H1 (cell line): Measurements from ENCODE around the gene SPANXA1. TPM values are rescaled to one million over a fixed set of nuclear protein-coding genes. Genes with fewer than 3 reads are reported as not detected.

Experiments
- ASH2L ChIP-seq: fragments of 200-600, 300-600 bp; sonication (generic); IDR thresholded peaks from one replicate; pipeline ENCODE4 v1.7.1; 2017; ENCODE audit warnings: low read length
- BACH1 ChIP-seq: IDR thresholded peaks from 2 replicates; pipeline ENCODE4 v1.6.1; 2012; ENCODE audit warnings: low read length, improper control_type of control experiment
- JUND ChIP-seq: IDR thresholded peaks from 2 replicates; pipeline ENCODE4 v1.6.1; 2011; ENCODE audit warnings: mild to moderate bottlenecking, improper control_type of control experiment, low read length
- RBBP5 ChIP-seq: IDR thresholded peaks from 2 replicates; pipeline ENCODE4 v1.7.1; 2012; ENCODE audit warnings: low read depth, mild to moderate bottlenecking, inconsistent platforms, low read length, moderate library complexity, borderline replicate concordance
- SP4 ChIP-seq: IDR thresholded peaks from 2 replicates; pipeline ENCODE4 v1.6.1; 2012; ENCODE audit warnings: low read length, inconsistent platforms
- polyA plus RNA-seq, 7 experiments: library from polyadenylated mRNA; depleted of rRNA in 3 of 7; stranded (reverse) in 5 of 7; unstranded in 2 of 7; fragments of >200 nt in 5 of 7; fragments of 200-250 nt in 2 of 7; gene quantifications; 1 replicate in 5 of 7; 2 replicates in 1 of 7; 4 replicates in 1 of 7; pipeline versions ENCODE4 v1.2.1 to v1.2.3, GENCODE V29; 2011 to 2013; ENCODE audit warnings: missing spikeins in 2 of 7, mixed read lengths in 2 of 7
- total RNA-seq: library from RNA; stranded (reverse); fragmentation: NEBNext Ultra II Directional; extraction: Animal tissue kit (Norgen Biotek cat#: 25700); gene quantifications from 2 replicates; pipeline ENCODE4 v1.2.1, GENCODE V29; 2021
- TF ChIP-seq, protein P1 (sequence below), 3 experiments: IDR thresholded peaks; 1 replicate in 2 of 3; 2 replicates in 1 of 3; pipeline versions ENCODE4 v1.5.1 to v1.6.1; 2011; ENCODE audit warnings: low read length in 3 of 3, mild to moderate bottlenecking in 3 of 3, inconsistent platforms in 2 of 3, low read depth in 1 of 3, moderate library complexity in 1 of 3; ENCODE audit not compliant: insufficient read depth in 1 of 3; ENCODE audit errors: control extremely low read depth in 1 of 3

SPANXA1 gene
- total and polyA plus RNA-seq, 2 of the 8 experiments (the other 6 are each of a cell fraction or from before 2014, with no cell fraction given): not detected

DNA sequence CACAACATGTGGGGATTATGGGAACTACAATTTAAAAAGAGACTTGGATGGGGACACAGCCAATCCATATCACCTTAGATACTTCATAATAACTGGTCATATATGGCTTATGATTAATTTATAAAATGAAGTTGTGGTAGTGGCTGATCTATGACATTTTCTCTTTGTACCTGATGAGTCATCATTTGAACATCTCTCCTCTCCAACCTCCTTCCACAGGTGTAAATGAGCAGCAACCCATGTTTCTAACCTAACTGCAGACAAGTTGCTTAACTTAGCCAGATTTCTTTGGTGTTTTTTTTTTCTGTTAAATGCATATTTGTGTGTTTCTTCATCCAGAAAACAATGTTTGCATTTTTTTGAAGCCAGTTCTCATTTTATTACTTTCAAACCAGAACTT lies 47.6 kb upstream of the SPANXA1 start (continued):
- TF ChIP-seq ASH2L: no peak
- no peak for TF ChIP-seq BACH1
- no peak for TF ChIP-seq JUND
- TF ChIP-seq, protein P1, sequence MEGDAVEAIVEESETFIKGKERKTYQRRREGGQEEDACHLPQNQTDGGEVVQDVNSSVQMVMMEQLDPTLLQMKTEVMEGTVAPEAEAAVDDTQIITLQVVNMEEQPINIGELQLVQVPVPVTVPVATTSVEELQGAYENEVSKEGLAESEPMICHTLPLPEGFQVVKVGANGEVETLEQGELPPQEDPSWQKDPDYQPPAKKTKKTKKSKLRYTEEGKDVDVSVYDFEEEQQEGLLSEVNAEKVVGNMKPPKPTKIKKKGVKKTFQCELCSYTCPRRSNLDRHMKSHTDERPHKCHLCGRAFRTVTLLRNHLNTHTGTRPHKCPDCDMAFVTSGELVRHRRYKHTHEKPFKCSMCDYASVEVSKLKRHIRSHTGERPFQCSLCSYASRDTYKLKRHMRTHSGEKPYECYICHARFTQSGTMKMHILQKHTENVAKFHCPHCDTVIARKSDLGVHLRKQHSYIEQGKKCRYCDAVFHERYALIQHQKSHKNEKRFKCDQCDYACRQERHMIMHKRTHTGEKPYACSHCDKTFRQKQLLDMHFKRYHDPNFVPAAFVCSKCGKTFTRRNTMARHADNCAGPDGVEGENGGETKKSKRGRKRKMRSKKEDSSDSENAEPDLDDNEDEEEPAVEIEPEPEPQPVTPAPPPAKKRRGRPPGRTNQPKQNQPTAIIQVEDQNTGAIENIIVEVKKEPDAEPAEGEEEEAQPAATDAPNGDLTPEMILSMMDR (IDR thresholded peaks at IDR 0.05; ENCODE audit: control extremely low read depth in 1 of 3, insufficient read depth in 1 of 3, low read depth in 1 of 3, low read length in 3 of 3): no peak
- TF ChIP-seq SP4: no peak
- no peak for TF ChIP-seq RBBP5
